Caco-2 (cell line): ENCODE results near the gene NR2C1. TPM values are rescaled to one million over a fixed set of nuclear protein-coding genes. Genes with fewer than 3 reads are reported as not detected.

Experiments used
- BruUV-seq: library from RNA; stranded (reverse); fragments of 400-500 nt; replicated peaks from 2 replicates; lab custom pipeline; 2021; lab: Mats Ljungman, UMichigan
- CTCF ChIA-PET: fragments of 300-600 bp; sonication (Branson Sonifier 250); formaldehyde crosslinking; loops from one replicate; lab custom pipeline; 2022; ENCODE audit warnings: antibody characterized with exemption; lab: Charles Lee
- POLR2A ChIA-PET: fragments of 300-600 bp; sonication (Branson Sonifier 250); formaldehyde crosslinking; loops from one replicate; lab custom pipeline; 2022; ENCODE audit warnings: antibody characterized with exemption; lab: Charles Lee
- DNase-seq, 2 experiments: peaks; one replicate each; pipeline versions ENCODE4 v3.0.0 to v3.0.0-alpha.2; 2020 to 2022
- H3K27me3 ChIP-seq: replicated peaks from 2 replicates; pipeline ENCODE4 v1.6.0; 2011; ENCODE audit warnings: low read length; ENCODE audit not compliant: control insufficient read depth, insufficient read depth
- H3K36me3 ChIP-seq: 2 replicates; pipeline ENCODE4 v1.5.1; 2011; ENCODE audit warnings: low read length; ENCODE audit not compliant: control insufficient read depth, insufficient read depth
- H3K4me1 ChIP-seq: fragments of 250-450 bp; sonication (Bioruptor Pico); 2 replicates; pipeline ENCODE4 v1.5.1; 2020; ENCODE audit warnings: mild to moderate bottlenecking
- H3K4me3 ChIP-seq: 2 replicates; pipeline ENCODE4 v1.5.1; 2011; ENCODE audit warnings: low read depth, mild to moderate bottlenecking, control low read depth, low read length
- H3K9me3 ChIP-seq: fragments of 250-450 bp; sonication (Bioruptor Pico); 2 replicates; pipeline ENCODE4 v1.5.1; 2020; ENCODE audit warnings: mild to moderate bottlenecking, moderate library complexity
- H3K27ac Mint-ChIP-seq: one replicate; pipeline ENCODE4 v1.8.0; 2022; ENCODE audit warnings: mixed read lengths; ENCODE audit not compliant: unreplicated experiment
- H3K27me3 Mint-ChIP-seq: one replicate; pipeline ENCODE4 v1.8.0; 2022; ENCODE audit warnings: mixed read lengths; ENCODE audit not compliant: insufficient read depth, unreplicated experiment
- H3K36me3 Mint-ChIP-seq: one replicate; pipeline ENCODE4 v1.8.0; 2022; ENCODE audit warnings: mild to moderate bottlenecking, mixed read lengths; ENCODE audit not compliant: insufficient read depth, unreplicated experiment
- H3K4me1 Mint-ChIP-seq: one replicate; pipeline ENCODE4 v1.8.0; 2022; ENCODE audit warnings: low read depth, mixed read lengths; ENCODE audit not compliant: unreplicated experiment
- H3K4me3 Mint-ChIP-seq: one replicate; pipeline ENCODE4 v1.8.0; 2022; ENCODE audit warnings: mild to moderate bottlenecking, moderate library complexity, mixed read lengths; ENCODE audit not compliant: unreplicated experiment
- H3K9me3 Mint-ChIP-seq: one replicate; pipeline ENCODE4 v1.8.0; 2022; ENCODE audit warnings: mixed read lengths; ENCODE audit not compliant: unreplicated experiment
- CTCF ChIP-seq, 2 experiments: fragments of 200-600 bp in 1 of 2; IDR thresholded peaks; 1 replicate in 1 of 2; 2 replicates in 1 of 2; pipeline versions ENCODE4 v1.5.1 to v1.8.0; 2011 to 2022; ENCODE audit warnings: antibody characterized with exemption in 1 of 2, control low read depth in 1 of 2, inconsistent platforms in 1 of 2, low read depth in 1 of 2, low read length in 1 of 2, mild to moderate bottlenecking in 1 of 2, moderate library complexity in 1 of 2; ENCODE audit not compliant: insufficient read depth in 1 of 2, severe bottlenecking in 1 of 2, unreplicated experiment in 1 of 2
- intact Hi-C: fragments of 100-400 bp; cut with micrococcal nuclease; formaldehyde crosslinking; loops from one replicate; pipeline ENCODE4 v1.10.0; 2022; ENCODE audit not compliant: unreplicated experiment
- total RNA-seq: library from RNA; stranded (reverse); gene quantifications from 2 replicates; pipeline ENCODE4 v1.2.3, GENCODE V29; 2022

The NR2C1 gene
- total RNA-seq, 1 experiment from 2014 or later = 51.1 TPM

GRCh38 chr12:95118138-95118787 is 44.8 kb upstream of the NR2C1 start:
- DNase-seq = no peak

GRCh38 chr12:95117178-95117599 is 43.8 kb upstream of the NR2C1 start:
- Histone ChIP-seq H3K9me3 (no peaks in the 10 kb centered on the region), H3K27me3 (no peaks in the 10 kb centered on the region), H3K4me3 (no peak overlapping the region), H3K36me3 (no peaks in the 10 kb centered on the region), H3K4me1 (0 out of 2 replicates have a peak, but pooled peaks cover 4% of the 10 kb centered on the region)
- Mint-ChIP-seq H3K27me3 (no peaks in the 10 kb centered on the region), H3K27ac (no peak overlapping the region), H3K4me1 (no peaks in the 10 kb centered on the region), H3K4me3 (no peak overlapping the region), H3K9me3 (no peaks in the 10 kb centered on the region), H3K36me3 (peaks cover 25% of the 10 kb centered on the region)
- intact Hi-C loops = loop anchor here (1.0 kb wide), 3 partner anchors 100 to 417 kb away; partner anchors contain the start of genes FGD6 and VEZT
- peak; percentile 57 to 68 for DNase-seq
- no TSS peak for BruUV-seq
- ChIA-PET POLR2A (interaction anchor here (1.1 kb wide), 1 partner anchor 100 kb away, joined by 5 read pairs; the partner anchor contains the start of genes FGD6 and VEZT), CTCF (interaction anchor here (0.7 to 1.7 kb wide), 4 partner anchors 100 to 417 kb away, joined by 9 to 20 read pairs (median 14); partner anchors contain the start of gene VEZT)
- peak; percentile 48 to 74 for TF ChIP-seq CTCF (IDR thresholded peaks at IDR 0.05; ENCODE audit: insufficient read depth in 1 of 2, low read depth in 1 of 2, low read length in 1 of 2, severe bottlenecking in 1 of 2, unreplicated experiment in 1 of 2)

More at GRCh38 chr12:95118138-95118787, 44.8 kb upstream of the NR2C1 start:
- H3K4me3 ChIP-seq = no peak overlapping the region
- POLR2A ChIA-PET = interaction anchor here (1.1 kb wide), 1 partner anchor 99 kb away, joined by 5 read pairs; the partner anchor contains the start of genes FGD6 and VEZT
- Mint-ChIP-seq H3K27ac (no peak overlapping the region), H3K36me3 (peaks cover 24% of the 10 kb centered on the region), H3K4me1 (no peaks in the 10 kb centered on the region), H3K27me3 (no peaks in the 10 kb centered on the region), H3K4me3 (no peak overlapping the region), H3K9me3 (no peaks in the 10 kb centered on the region)
- H3K9me3 ChIP-seq = no peaks in the 10 kb centered on the region
- no peaks in the 10 kb centered on the region for H3K27me3 ChIP-seq
- intact Hi-C loops = no loop called here
- TF ChIP-seq CTCF (IDR thresholded peaks at IDR 0.05; ENCODE audit: insufficient read depth in 1 of 2, low read depth in 1 of 2, low read length in 1 of 2, severe bottlenecking in 1 of 2, unreplicated experiment in 1 of 2) = no peak
- CTCF ChIA-PET = interaction anchor here (0.7 to 1.7 kb wide), 4 partner anchors 99 to 416 kb away, joined by 3 to 20 read pairs (median 14); partner anchors contain the start of gene VEZT
- 0 out of 2 replicates have a peak, but pooled peaks cover 4% of the 10 kb centered on the region for H3K4me1 ChIP-seq
- no TSS peak for BruUV-seq
- no peaks in the 10 kb centered on the region for H3K36me3 ChIP-seq

- Histone ChIP-seq H3K9me3 (no peaks in the 10 kb centered on the region), H3K27me3 (no peaks in the 10 kb centered on the region), H3K4me3 (no peak overlapping the region), H3K36me3 (no peaks in the 10 kb centered on the region), H3K4me1 (0 out of 2 replicates have a peak, but pooled peaks cover 4% of the 10 kb centered on the region)
- ChIA-PET CTCF (interaction anchor here (0.6 to 1.7 kb wide), 5 partner anchors 12 to 418 kb away, joined by 3 to 20 read pairs (median 10); partner anchors contain the start of gene VEZT), POLR2A (no interaction called here)
- Mint-ChIP-seq H3K4me1 (no peaks in the 10 kb centered on the region), H3K27ac (no peak overlapping the region), H3K27me3 (no peaks in the 10 kb centered on the region), H3K36me3 (peaks cover 26% of the 10 kb centered on the region), H3K9me3 (no peaks in the 10 kb centered on the region), H3K4me3 (no peak overlapping the region)
- DNase-seq = no peak
- intact Hi-C loops = loop anchor here (1.0 kb wide), 3 partner anchors 101 to 418 kb away; partner anchors contain the start of genes FGD6 and VEZT
- no TSS peak for BruUV-seq
- no peak for TF ChIP-seq CTCF (IDR thresholded peaks at IDR 0.05; ENCODE audit: insufficient read depth in 1 of 2, low read depth in 1 of 2, low read length in 1 of 2, severe bottlenecking in 1 of 2, unreplicated experiment in 1 of 2)
Measured at GRCh38 chr12:95116773-95117172, 43.4 kb upstream of the NR2C1 start.
